H9 (cell line): Measurements from ENCODE around the gene NAA16. TPM values are rescaled to one million over a fixed set of nuclear protein-coding genes. Genes with fewer than 3 reads are reported as not detected.
A peak's percentile ranks its signal among the peaks of the same experiment; 100 is the strongest.

Experiments
- DNase-seq: peaks from one replicate; pipeline ENCODE4 v3.0.0-alpha.2; 2017
- H2AFZ ChIP-seq: one replicate; pipeline ENCODE4 v1.6.1; 2013; ENCODE audit warnings: mild to moderate bottlenecking, low read length, control low read depth, moderate library complexity
- H2AK5ac ChIP-seq: 2 replicates; pipeline ENCODE4 v1.6.1; 2013; ENCODE audit warnings: low read length, control low read depth, mixed read lengths; ENCODE audit not compliant: insufficient read length
- H2BK120ac ChIP-seq: one replicate; pipeline ENCODE4 v1.6.1; 2013; ENCODE audit warnings: low read depth, mild to moderate bottlenecking, low read length, control low read depth, inconsistent platforms; ENCODE audit not compliant: poor library complexity, severe bottlenecking
- H2BK12ac ChIP-seq: 2 replicates; pipeline ENCODE4 v1.6.1; 2013; ENCODE audit warnings: low read length, control low read depth, mixed read lengths, low read depth; ENCODE audit not compliant: insufficient read length
- H2BK15ac ChIP-seq: 2 replicates; pipeline ENCODE4 v1.6.1; 2013; ENCODE audit warnings: low read depth, low read length, control low read depth
- H2BK20ac ChIP-seq: one replicate; pipeline ENCODE4 v1.6.1; 2013; ENCODE audit warnings: low read depth, mild to moderate bottlenecking, low read length, control low read depth, inconsistent platforms; ENCODE audit not compliant: poor library complexity, severe bottlenecking
- H2BK5ac ChIP-seq: 2 replicates; pipeline ENCODE4 v1.6.1; 2013; ENCODE audit warnings: low read length, control low read depth, mixed read lengths; ENCODE audit not compliant: insufficient read length
- H3K14ac ChIP-seq: 2 replicates; pipeline ENCODE4 v1.6.1; 2013; ENCODE audit warnings: low read length, control low read depth; ENCODE audit not compliant: insufficient read depth
- H3K18ac ChIP-seq: 2 replicates; pipeline ENCODE4 v1.6.1; 2013; ENCODE audit warnings: low read depth, mild to moderate bottlenecking, mixed read lengths, low read length, control low read depth; ENCODE audit not compliant: insufficient read length
- H3K23ac ChIP-seq: 2 replicates; pipeline ENCODE4 v1.6.1; 2013; ENCODE audit warnings: low read length, control low read depth, mixed read lengths, low read depth; ENCODE audit not compliant: insufficient read length
- H3K23me2 ChIP-seq: 2 replicates; pipeline ENCODE4 v1.6.1; 2013; ENCODE audit warnings: low read depth, mild to moderate bottlenecking, mixed read lengths, low read length, control low read depth; ENCODE audit not compliant: insufficient read length, poor library complexity, severe bottlenecking
- H3K27ac ChIP-seq: 2 replicates; pipeline ENCODE4 v1.5.1; 2013; ENCODE audit warnings: low read length, control low read depth, mixed read lengths, low read depth; ENCODE audit not compliant: insufficient read length
- H3K27me3 ChIP-seq: 2 replicates; pipeline ENCODE4 v1.6.1; 2013; ENCODE audit warnings: low read length, control low read depth, inconsistent platforms; ENCODE audit not compliant: insufficient read depth
- H3K4ac ChIP-seq: 2 replicates; pipeline ENCODE4 v1.6.1; 2013; ENCODE audit warnings: low read depth, mild to moderate bottlenecking, control low read depth, inconsistent platforms, low read length, moderate library complexity
- H3K4me1 ChIP-seq: 2 replicates; pipeline ENCODE4 v1.6.1; 2013; ENCODE audit warnings: low read length, control low read depth, inconsistent platforms; ENCODE audit not compliant: insufficient read depth
- H3K4me2 ChIP-seq: 2 replicates; pipeline ENCODE4 v1.6.1; 2013; ENCODE audit warnings: low read length, control low read depth, mixed read lengths; ENCODE audit not compliant: insufficient read length, insufficient read depth
- H3K56ac ChIP-seq: 2 replicates; pipeline ENCODE4 v1.6.1; 2013; ENCODE audit warnings: low read depth, mild to moderate bottlenecking, mixed read lengths, low read length, control low read depth; ENCODE audit not compliant: insufficient read length
- H3K79me1 ChIP-seq: 2 replicates; pipeline ENCODE4 v1.6.1; 2013; ENCODE audit warnings: low read depth, mild to moderate bottlenecking, moderate library complexity, low read length, control low read depth, inconsistent platforms; ENCODE audit not compliant: insufficient read depth, poor library complexity, severe bottlenecking
- H3K79me2 ChIP-seq: 2 replicates; pipeline ENCODE4 v1.6.1; 2013; ENCODE audit warnings: low read length, control low read depth, inconsistent platforms; ENCODE audit not compliant: insufficient read depth
- H3K9ac ChIP-seq: 2 replicates; pipeline ENCODE4 v1.6.1; 2013; ENCODE audit warnings: low read length, control low read depth, mixed read lengths; ENCODE audit not compliant: insufficient read length; ENCODE audit errors: extremely low read depth
- H3K9me3 ChIP-seq: one replicate; pipeline ENCODE4 v1.6.1; 2013; ENCODE audit warnings: low read depth, low read length, inconsistent platforms; ENCODE audit not compliant: control insufficient read depth
- H3T11ph ChIP-seq: one replicate; pipeline ENCODE4 v1.6.1; 2013; ENCODE audit warnings: mild to moderate bottlenecking, low read length, control low read depth, inconsistent platforms
- H4K20me1 ChIP-seq: one replicate; pipeline ENCODE4 v1.6.1; 2013; ENCODE audit not compliant: control insufficient read depth, insufficient read length, insufficient read depth
- H4K5ac ChIP-seq: 2 replicates; pipeline ENCODE4 v1.6.1; 2013; ENCODE audit warnings: low read depth, mild to moderate bottlenecking, mixed read lengths, low read length, control low read depth; ENCODE audit not compliant: insufficient read length
- H4K8ac ChIP-seq: replicated peaks from 2 replicates; pipeline ENCODE4 v1.6.1; 2013; ENCODE audit warnings: low read length, control low read depth, mixed read lengths, low read depth; ENCODE audit not compliant: insufficient read length
- H4K91ac ChIP-seq: 2 replicates; pipeline ENCODE4 v1.6.1; 2013; ENCODE audit warnings: low read depth, mild to moderate bottlenecking, moderate library complexity, mixed read lengths, low read length, control low read depth; ENCODE audit not compliant: insufficient read length
- H3K27ac Mint-ChIP-seq, 3 experiments: 2 replicates in 2 of 3; 3 replicates in 1 of 3; pipeline ENCODE4 v1.8.0; 2020 to 2021; ENCODE audit warnings: mixed read lengths in 3 of 3, mild to moderate bottlenecking in 1 of 3, moderate library complexity in 1 of 3
- H3K27me3 Mint-ChIP-seq: 2 replicates; pipeline ENCODE4 v1.8.0; 2021; ENCODE audit warnings: low read depth, mild to moderate bottlenecking, moderate library complexity, mixed read lengths
- H3K36me3 Mint-ChIP-seq, 3 experiments: 2 replicates in 2 of 3; 3 replicates in 1 of 3; pipeline ENCODE4 v1.8.0; 2020 to 2021; ENCODE audit warnings: low read depth in 3 of 3, mixed read lengths in 3 of 3; ENCODE audit not compliant: insufficient read depth in 1 of 3
- H3K4me1 Mint-ChIP-seq, 2 experiments: 2 replicates each; pipeline ENCODE4 v1.8.0; 2020; ENCODE audit warnings: mixed read lengths in 2 of 2
- H3K4me3 Mint-ChIP-seq, 2 experiments: 2 replicates in 1 of 2; 3 replicates in 1 of 2; pipeline ENCODE4 v1.8.0; 2020 to 2021; ENCODE audit warnings: mild to moderate bottlenecking in 2 of 2, mixed read lengths in 2 of 2, moderate library complexity in 1 of 2
- H3K9me3 Mint-ChIP-seq, 2 experiments: 2 replicates in 1 of 2; 3 replicates in 1 of 2; pipeline ENCODE4 v1.8.0; 2020; ENCODE audit warnings: mild to moderate bottlenecking in 2 of 2, mixed read lengths in 2 of 2, moderate library complexity in 1 of 2
- CTCF ChIP-seq: fragments of 200-600 bp; sonication (generic); conservative IDR thresholded peaks from 3 replicates; pipeline ENCODE4 v1.8.0; 2021; ENCODE audit warnings: antibody characterized with exemption, mild to moderate bottlenecking
- WGBS: extraction: QIAGEN DNeasy Blood & Tissue Kit; methylation state at CpG from one replicate; pipeline ENCODE4 v1.1.7; 2013; ENCODE audit warnings: missing lambda C conversion rate, low lambda C conversion rate, mixed read lengths; ENCODE audit not compliant: insufficient read length; ENCODE audit errors: extremely low coverage; 5-methylcytosine and 5-hydroxymethylcytosine counted together
- total RNA-seq: library from RNA; stranded (reverse); gene quantifications from 2 replicates; pipeline ENCODE4 v1.2.1, GENCODE V29; 2021

Gene NAA16
- total RNA-seq, 1 experiment from 2014 or later = 37.7 TPM

- Histone ChIP-seq H4K20me1 (no peaks in the 10 kb centered on the region), H3K9ac (peak overlapping the region; percentile 96), H3K23ac (no peak overlapping the region), H3K79me1 (peaks cover 4% of the 10 kb centered on the region), H3K14ac (no peak overlapping the region), H2AFZ (no peak overlapping the region), H4K91ac (no peak overlapping the region), H3T11ph (no peak overlapping the region), H2BK5ac (no peak overlapping the region), H3K23me2 (peaks cover 6% of the 10 kb centered on the region), H2BK12ac (no peak overlapping the region), H3K18ac (no peak overlapping the region), H3K56ac (no peak overlapping the region), H3K4me2 (peak overlapping the region; percentile 80), H2BK15ac (no peak overlapping the region), H3K27me3 (no peaks in the 10 kb centered on the region), H3K79me2 (peaks cover 37% of the 10 kb centered on the region), H3K27ac (no peak overlapping the region), H3K4ac (no peak overlapping the region), H4K5ac (no peak overlapping the region), H4K8ac (no peak overlapping the region), H2BK120ac (no peak overlapping the region), H3K4me1 (peaks cover 9% of the 10 kb centered on the region), H2AK5ac (no peak overlapping the region), H3K9me3 (no peaks in the 10 kb centered on the region), H2BK20ac (no peak overlapping the region)
- Mint-ChIP-seq H3K4me3 (peak overlapping the region; percentile 92 to 97), H3K4me1 (peaks cover 28 to 30% of the 10 kb centered on the region in 2 experiments), H3K27me3 (no peaks in the 10 kb centered on the region), H3K36me3 (peaks cover 0 to 6% (median 5%) of the 10 kb centered on the region in 3 experiments; a peak in 2 of 7 replicates), H3K9me3 (no peaks in the 10 kb centered on the region), H3K27ac (peak overlapping the region in 2 of 3 experiments; percentile 70 to 92; a peak in 4 of 7 replicates)
- no CpG with 5 or more reads among the region's 11 CpGs for WGBS
- no peak for TF ChIP-seq CTCF
- DNase-seq = no peak
Measured at GRCh38 chr13:41312176-41312500, 1.1 kb downstream of the NAA16 start.
